H1 (cell line): ENCODE results near the gene HNRNPM. TPM values are rescaled to one million over a fixed set of nuclear protein-coding genes. Genes with fewer than 3 reads are reported as not detected.

Experiments used
- CEBPB ChIP-seq: IDR thresholded peaks from 2 replicates; pipeline ENCODE4 v1.6.1; 2012; ENCODE audit warnings: low read depth, low read length
- NANOG ChIP-seq: IDR thresholded peaks from 2 replicates; pipeline ENCODE4 v1.6.1; 2011; ENCODE audit warnings: low read length, low read depth, mild to moderate bottlenecking, inconsistent platforms; ENCODE audit not compliant: insufficient read depth, poor library complexity, severe bottlenecking
- polyA plus RNA-seq, 7 experiments: library from polyadenylated mRNA; depleted of rRNA in 3 of 7; stranded (reverse) in 5 of 7; unstranded in 2 of 7; fragments of >200 nt in 5 of 7; fragments of 200-250 nt in 2 of 7; gene quantifications; 1 replicate in 5 of 7; 2 replicates in 1 of 7; 4 replicates in 1 of 7; pipeline versions ENCODE4 v1.2.1 to v1.2.3, GENCODE V29; 2011 to 2013; ENCODE audit warnings: missing spikeins in 2 of 7, mixed read lengths in 2 of 7
- total RNA-seq: library from RNA; stranded (reverse); fragmentation: NEBNext Ultra II Directional; extraction: Animal tissue kit (Norgen Biotek cat#: 25700); gene quantifications from 2 replicates; pipeline ENCODE4 v1.2.1, GENCODE V29; 2021

HNRNPM gene
- total and polyA plus RNA-seq, 2 of the 8 experiments (the other 6 are each of a cell fraction or from before 2014, with no cell fraction given), result 375 to 474 TPM

DNA sequence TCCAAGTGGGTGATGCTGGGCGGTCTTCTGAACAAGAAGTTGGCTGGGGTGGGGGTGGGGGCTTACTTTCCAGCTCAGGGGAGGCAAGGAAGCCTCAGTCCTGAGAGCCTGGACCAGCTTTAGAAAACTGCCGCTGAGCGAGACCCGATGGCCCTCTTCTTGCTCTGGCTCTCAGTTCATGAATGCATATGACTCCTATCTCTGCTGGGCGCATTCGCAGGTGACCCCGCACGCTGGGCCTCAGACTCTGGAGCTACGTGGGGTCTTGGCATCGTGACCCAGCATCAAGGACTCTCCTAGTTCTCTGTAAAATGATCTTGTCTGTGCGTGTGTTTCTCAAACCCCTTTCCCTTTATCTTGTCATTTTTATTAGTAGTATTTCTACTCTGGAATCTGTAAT lies 37.9 kb downstream of the HNRNPM start (continued):
- TF ChIP-seq NANOG, result no peak
- TF ChIP-seq CEBPB, result no peak
